Breast epithelium (tissue), 4 donors: ENCODE data around the gene CMSS1. TPM values are rescaled to one million over a fixed set of nuclear protein-coding genes. Genes with fewer than 3 reads are reported as not detected.

Source experiments
- DNase-seq, 2 donors: peaks; one replicate each; pipeline ENCODE4 v3.0.0-alpha.2; 2019; ENCODE audit warnings: low spot score in 2 of 2
- H3K27ac ChIP-seq, 2 donors: fragments of 200-600 bp; sonication (generic) in 1 of 2; one replicate each; pipeline ENCODE4 v1.5.1; 2016 to 2019; ENCODE audit warnings: mild to moderate bottlenecking in 1 of 2
- H3K27me3 ChIP-seq, 2 donors: fragments of 200-600 bp; sonication (generic) in 1 of 2; one replicate each; pipeline versions ENCODE4 v1.5.1 to v1.6.0; 2017 to 2019; ENCODE audit warnings: control low read depth in 1 of 2, mild to moderate bottlenecking in 1 of 2
- H3K36me3 ChIP-seq: fragments of 200-600 bp; one replicate; pipeline ENCODE4 v1.5.1; 2019
- H3K4me1 ChIP-seq, 2 donors: fragments of 200-600 bp; sonication (generic); one replicate each; pipeline ENCODE4 v1.5.1; 2016 to 2019; ENCODE audit warnings: control low read depth in 1 of 2
- H3K4me3 ChIP-seq, 3 donors: fragments of 200-600 bp; sonication (generic); 1 replicate in 2 of 3; 2 replicates in 1 of 3; pipeline ENCODE4 v1.5.1; 2016 to 2019; ENCODE audit warnings: mild to moderate bottlenecking in 3 of 3, moderate library complexity in 2 of 3
- H3K9me3 ChIP-seq, 2 donors: fragments of 200-600 bp; sonication (generic) in 1 of 2; one replicate each; pipeline ENCODE4 v1.5.1; 2016 to 2019; ENCODE audit warnings: control low read depth in 1 of 2
- POLR2A ChIP-seq: fragments of 450-650 bp; IDR thresholded peaks from one replicate; pipeline ENCODE4 v1.6.1; 2016; ENCODE audit warnings: antibody characterized with exemption, mild to moderate bottlenecking, moderate library complexity
- POLR2AphosphoS5 ChIP-seq, 3 donors: sonication (generic); formaldehyde crosslinking; IDR thresholded peaks; one replicate each; pipeline ENCODE4 v1.6.1; 2017; ENCODE audit warnings: antibody characterized with exemption in 3 of 3
- intact Hi-C: fragments of 100-400 bp; cut with DNase I; formaldehyde crosslinking; loops from one replicate; pipeline ENCODE4 v1.15.1; 2023; ENCODE audit warnings: low total_unique reads
- total RNA-seq, 3 donors: library from RNA; depleted of rRNA; stranded (reverse); fragments of >200 nt; gene quantifications; one replicate each; pipeline ENCODE4 v1.1.0, GENCODE V29; 2016
- TF ChIP-seq, protein P1 (sequence below), 3 donors: fragments of 450-650 bp; IDR thresholded peaks; one replicate each; pipeline ENCODE4 v1.5.1; 2016 to 2017; ENCODE audit warnings: antibody characterized with exemption in 3 of 3, mild to moderate bottlenecking in 3 of 3, moderate library complexity in 3 of 3

Gene CMSS1
- total RNA-seq, 3 donors from 2014 or later, result 15.5 to 35.4 (median 16.1) TPM

DNA sequence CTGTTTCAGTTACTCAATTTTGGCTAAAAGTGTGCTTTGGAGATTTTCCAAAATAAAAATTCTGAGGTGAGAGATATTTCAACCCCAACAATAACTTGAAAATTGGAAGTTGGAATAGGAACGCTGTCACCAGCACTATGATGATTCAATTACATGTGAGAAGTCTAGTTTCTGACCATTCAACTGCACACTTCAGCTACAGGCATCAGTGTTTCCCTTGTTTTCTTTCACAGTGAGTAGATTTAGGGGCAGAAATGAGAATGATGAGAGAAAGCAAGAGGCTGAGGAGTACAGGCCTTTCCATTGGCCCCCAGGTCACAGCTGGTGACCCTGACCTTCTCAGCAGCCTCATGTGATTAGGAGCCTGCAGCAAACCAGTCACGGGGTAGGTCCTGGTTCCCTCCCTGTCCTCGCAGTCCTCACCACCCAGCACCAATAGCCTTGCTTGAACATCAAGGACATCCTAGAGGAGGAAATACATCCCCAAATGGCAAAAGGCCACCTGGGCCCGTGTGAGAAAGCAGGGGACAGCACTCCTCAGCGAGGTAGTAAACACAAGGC is 306.6 kb downstream of the CMSS1 start:
- H3K4me1 ChIP-seq, result no peaks in the 10 kb centered on the region
- no peak overlapping the region for H3K4me3 ChIP-seq
- intact Hi-C loops, result no loop called here
- no peaks in the 10 kb centered on the region for H3K36me3 ChIP-seq
- no peak for DNase-seq
- TF ChIP-seq, protein P1, sequence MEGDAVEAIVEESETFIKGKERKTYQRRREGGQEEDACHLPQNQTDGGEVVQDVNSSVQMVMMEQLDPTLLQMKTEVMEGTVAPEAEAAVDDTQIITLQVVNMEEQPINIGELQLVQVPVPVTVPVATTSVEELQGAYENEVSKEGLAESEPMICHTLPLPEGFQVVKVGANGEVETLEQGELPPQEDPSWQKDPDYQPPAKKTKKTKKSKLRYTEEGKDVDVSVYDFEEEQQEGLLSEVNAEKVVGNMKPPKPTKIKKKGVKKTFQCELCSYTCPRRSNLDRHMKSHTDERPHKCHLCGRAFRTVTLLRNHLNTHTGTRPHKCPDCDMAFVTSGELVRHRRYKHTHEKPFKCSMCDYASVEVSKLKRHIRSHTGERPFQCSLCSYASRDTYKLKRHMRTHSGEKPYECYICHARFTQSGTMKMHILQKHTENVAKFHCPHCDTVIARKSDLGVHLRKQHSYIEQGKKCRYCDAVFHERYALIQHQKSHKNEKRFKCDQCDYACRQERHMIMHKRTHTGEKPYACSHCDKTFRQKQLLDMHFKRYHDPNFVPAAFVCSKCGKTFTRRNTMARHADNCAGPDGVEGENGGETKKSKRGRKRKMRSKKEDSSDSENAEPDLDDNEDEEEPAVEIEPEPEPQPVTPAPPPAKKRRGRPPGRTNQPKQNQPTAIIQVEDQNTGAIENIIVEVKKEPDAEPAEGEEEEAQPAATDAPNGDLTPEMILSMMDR (IDR thresholded peaks at IDR 0.05), result no peak
- TF ChIP-seq POLR2A (no peak), POLR2AphosphoS5 (IDR thresholded peaks at IDR 0.05) (no peak)
- no peaks in the 10 kb centered on the region for H3K9me3 ChIP-seq
- peak overlapping the region; percentile 7 to 48 for H3K27ac ChIP-seq
- no peaks in the 10 kb centered on the region for H3K27me3 ChIP-seq

- intact Hi-C loops, result no loop called here
- Histone ChIP-seq H3K4me1 (no peaks in the 10 kb centered on the region), H3K27ac (no peak overlapping the region), H3K4me3 (no peak overlapping the region), H3K9me3 (no peaks in the 10 kb centered on the region), H3K27me3 (no peaks in the 10 kb centered on the region), H3K36me3 (no peaks in the 10 kb centered on the region)
- no peak for DNase-seq
- TF ChIP-seq POLR2AphosphoS5 (IDR thresholded peaks at IDR 0.05) (no peak), POLR2A (no peak)
- TF ChIP-seq, protein P1 (IDR thresholded peaks at IDR 0.05), result no peak
Measured at GRCh38 chr3:100125161-100125938, 307.7 kb downstream of the CMSS1 start.

DNA sequence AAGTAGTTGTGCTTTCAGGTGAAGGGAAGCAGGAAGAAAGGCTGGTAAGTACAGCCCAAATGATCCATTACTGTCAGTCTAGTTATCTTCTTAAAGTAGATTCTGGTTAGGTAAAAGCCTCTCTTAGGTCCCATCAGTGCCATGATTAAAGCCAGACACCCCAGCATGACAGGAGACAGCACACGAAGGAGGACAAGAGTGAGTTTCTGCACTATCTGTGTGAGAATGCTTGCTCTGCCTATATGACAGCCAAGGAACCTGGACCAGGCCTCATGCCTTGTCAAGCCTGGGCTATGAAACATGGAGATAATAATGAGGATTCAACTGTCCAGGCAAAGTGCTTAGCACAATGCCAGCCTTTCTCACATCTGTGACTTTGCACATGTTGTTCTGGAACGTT is 310.1 kb downstream of the CMSS1 start:
- Histone ChIP-seq H3K4me3 (no peak overlapping the region), H3K27me3 (no peaks in the 10 kb centered on the region), H3K36me3 (no peaks in the 10 kb centered on the region), H3K9me3 (no peaks in the 10 kb centered on the region), H3K4me1 (no peaks in the 10 kb centered on the region), H3K27ac (no peak overlapping the region)
- DNase-seq, result no peak
- intact Hi-C loops, result no loop called here
- TF ChIP-seq, protein P1 (IDR thresholded peaks at IDR 0.05), result no peak
- no peak for TF ChIP-seq POLR2AphosphoS5 (IDR thresholded peaks at IDR 0.05)
- no peak for TF ChIP-seq POLR2A

- no peaks in the 10 kb centered on the region for H3K9me3 ChIP-seq
- H3K27ac ChIP-seq, result no peak overlapping the region
- no peaks in the 10 kb centered on the region for H3K27me3 ChIP-seq
- no peak overlapping the region for H3K4me3 ChIP-seq
- intact Hi-C loops, result no loop called here
- no peak for DNase-seq
- no peaks in the 10 kb centered on the region for H3K36me3 ChIP-seq
- TF ChIP-seq POLR2A (no peak), POLR2AphosphoS5 (IDR thresholded peaks at IDR 0.05) (no peak)
- TF ChIP-seq, protein P1 (IDR thresholded peaks at IDR 0.05), result no peak
- no peaks in the 10 kb centered on the region for H3K4me1 ChIP-seq
Measured at GRCh38 chr3:100128565-100128964, 310.9 kb downstream of the CMSS1 start.

- DNase-seq, result no peak
- intact Hi-C loops, result no loop called here
- Histone ChIP-seq H3K4me1 (no peaks in the 10 kb centered on the region), H3K27me3 (no peaks in the 10 kb centered on the region), H3K4me3 (no peak overlapping the region), H3K27ac (no peak overlapping the region), H3K9me3 (no peaks in the 10 kb centered on the region), H3K36me3 (no peaks in the 10 kb centered on the region)
- TF ChIP-seq POLR2A (no peak), POLR2AphosphoS5 (IDR thresholded peaks at IDR 0.05) (no peak)
- TF ChIP-seq, protein P1 (IDR thresholded peaks at IDR 0.05), result no peak
Measured at GRCh38 chr3:100129941-100130340, 312.3 kb downstream of the CMSS1 start.
